Stimulated activated CD8-positive, alpha-beta memory T cell treated with anti-CD3 and anti-CD28 coated beads, Interleukin-7, amount 100 ng/mL, for 4 hours (primary cell): ENCODE measurements around the gene LRRC26.

Source experiments
- DNase-seq, 2 donors: peaks; one replicate each; pipeline ENCODE4 v3.0.0-alpha.2; 2020; ENCODE audit warnings: low read depth in 2 of 2

LRRC26 gene

GRCh38 chr9:137152844-137153405 lies 16.9 kb downstream of the LRRC26 start:
- DNase-seq = no peak

- peak in 1 of 2 donors; percentile 35 for DNase-seq
These were observed 19.0 kb downstream of the LRRC26 start for GRCh38 chr9:137150617-137151457.

GRCh38 chr9:137149942-137150616 lies 19.8 kb downstream of the LRRC26 start:
- DNase-seq = no peak

- no peak for DNase-seq
These were observed 20.5 kb downstream of the LRRC26 start for GRCh38 chr9:137149363-137149762.

DNA sequence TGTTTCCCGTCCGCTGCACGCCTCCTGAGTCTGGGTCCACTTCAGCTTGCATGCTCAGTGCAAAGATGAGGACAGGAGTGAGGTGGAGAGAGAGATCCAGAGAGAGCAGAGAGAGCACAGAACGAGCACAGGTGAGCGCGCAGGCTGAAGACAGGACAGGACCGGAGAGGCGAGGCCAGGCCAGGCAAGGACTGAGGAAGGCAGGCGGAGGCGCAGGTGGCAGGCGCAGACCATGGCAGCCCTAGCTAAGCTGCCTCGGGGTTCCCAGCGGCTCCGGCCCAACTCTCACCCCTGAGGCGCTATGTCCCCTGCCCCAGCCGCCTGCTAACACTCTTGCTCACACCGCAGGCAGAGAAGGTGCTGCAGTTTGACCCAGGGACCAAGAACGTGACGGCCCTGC lies 21.2 kb downstream of the LRRC26 start:
- DNase-seq = no peak

GRCh38 chr9:137148242-137148641 lies 21.6 kb downstream of the LRRC26 start:
- DNase-seq = no peak

DNA sequence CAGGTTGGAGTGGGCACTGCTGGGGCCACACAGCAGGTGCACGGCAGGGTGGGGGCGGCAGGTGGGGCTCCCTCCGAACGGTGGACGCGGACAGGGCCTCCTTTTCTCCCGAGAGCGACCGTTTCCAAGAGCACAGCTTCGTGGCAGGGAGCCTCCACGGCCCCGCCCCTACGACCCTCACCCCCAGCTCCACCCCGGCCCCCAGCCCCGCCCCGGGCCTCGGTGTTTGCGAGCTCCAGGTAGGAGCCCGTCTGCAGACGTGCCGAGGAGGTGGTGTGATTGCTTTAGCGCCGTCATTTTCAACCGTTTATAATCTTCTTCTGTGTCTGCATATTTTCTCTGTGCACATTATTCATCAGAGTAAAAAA lies 22.1 kb downstream of the LRRC26 start:
- DNase-seq = no peak

DNA sequence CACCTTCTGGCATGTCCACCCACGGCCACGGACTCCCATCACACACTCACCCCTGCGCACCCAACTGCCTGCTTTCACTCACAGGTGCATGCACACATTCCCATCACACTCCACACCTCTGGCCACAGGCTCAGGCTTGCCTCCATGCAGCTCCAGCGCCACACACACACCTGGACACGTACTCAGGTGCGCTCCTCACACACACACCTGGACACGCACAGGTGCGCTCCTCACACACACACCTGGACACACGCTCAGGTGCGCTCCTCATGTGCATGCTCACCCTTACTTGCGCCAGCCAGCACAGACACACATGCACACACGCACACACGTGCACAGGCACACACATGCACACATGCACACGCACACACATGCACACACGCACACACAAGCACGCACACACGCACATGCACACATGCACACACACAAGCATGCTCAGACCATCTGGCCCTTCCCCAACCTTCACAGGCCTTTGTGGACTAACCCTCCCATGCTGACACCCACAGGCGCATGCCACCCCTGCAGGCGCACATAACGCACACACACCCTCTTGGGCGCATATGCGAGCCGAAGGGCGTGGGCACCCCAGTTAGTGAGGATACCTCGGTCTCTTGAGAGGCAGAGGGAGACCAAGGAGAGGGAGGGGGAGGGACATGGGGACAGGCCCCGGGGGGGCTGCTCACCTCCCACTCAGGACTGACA lies 22.6 kb downstream of the LRRC26 start:
- no peak for DNase-seq

GRCh38 chr9:137146527-137146918 lies 23.3 kb downstream of the LRRC26 start:
- no peak for DNase-seq

- no peak for DNase-seq
These were observed 23.9 kb downstream of the LRRC26 start for GRCh38 chr9:137145731-137146526.

DNA sequence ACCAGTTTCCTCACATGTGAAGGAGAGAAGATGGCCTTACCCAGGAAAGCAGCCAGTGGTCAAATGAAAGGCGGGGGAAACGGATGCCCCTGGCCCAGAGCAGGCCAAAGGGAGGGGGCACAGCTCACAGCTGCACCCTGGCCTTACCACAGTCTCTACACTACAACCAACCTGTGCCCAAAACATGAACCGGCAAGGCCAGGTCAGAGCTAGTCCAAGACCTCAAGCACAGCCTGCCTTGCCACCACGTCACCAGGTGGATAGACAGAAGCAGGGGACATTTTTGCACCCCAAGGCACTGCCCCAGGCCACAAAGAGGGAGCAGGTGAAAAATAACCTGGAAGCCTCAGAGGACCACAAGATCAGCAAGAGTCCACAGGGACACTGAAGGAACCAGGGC lies 26.4 kb downstream of the LRRC26 start:
- DNase-seq = no peak

GRCh38 chr9:137141976-137142936 lies 27.6 kb downstream of the LRRC26 start:
- no peak for DNase-seq

GRCh38 chr9:137141050-137141810 lies 28.6 kb downstream of the LRRC26 start:
- DNase-seq = no peak

DNA sequence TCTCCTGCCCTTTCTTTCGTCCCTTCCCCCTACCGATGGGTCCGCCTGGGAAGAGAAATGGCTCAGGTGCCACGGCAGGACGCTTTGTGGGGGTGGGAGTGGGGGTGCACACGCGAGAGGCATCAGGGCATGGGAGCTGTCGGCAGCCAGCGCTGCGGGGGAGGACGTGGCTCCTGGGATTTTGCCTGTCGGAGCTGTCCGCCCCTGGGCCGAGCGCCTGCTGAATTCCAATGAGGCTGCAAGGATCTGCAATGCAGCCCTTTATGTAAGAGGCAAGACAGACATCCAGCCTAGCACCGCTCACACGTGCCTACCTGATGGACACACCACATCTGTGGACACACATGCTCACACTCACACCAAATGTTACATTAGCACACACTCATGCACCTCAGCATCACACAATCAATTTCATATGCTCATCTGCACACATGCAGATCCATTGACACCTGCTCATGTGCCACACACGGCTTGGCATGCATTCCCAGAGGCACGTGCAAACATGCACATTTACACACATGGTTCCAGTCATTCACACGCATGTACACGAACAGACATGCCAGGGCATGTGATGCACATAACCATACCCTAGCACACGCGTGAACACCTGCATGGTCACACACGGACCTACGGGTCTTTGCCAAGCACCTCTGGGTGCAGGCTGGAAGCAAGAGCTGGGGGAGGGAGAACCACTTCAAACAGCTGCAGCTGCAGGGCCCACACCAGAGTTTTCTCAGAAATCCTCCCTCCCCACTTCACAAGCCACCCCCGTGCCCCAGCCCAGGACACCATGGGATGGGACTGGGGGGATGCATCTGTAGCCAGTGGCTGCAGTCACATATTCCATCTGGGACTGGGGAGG lies 29.5 kb downstream of the LRRC26 start:
- DNase-seq = no peak

DNA sequence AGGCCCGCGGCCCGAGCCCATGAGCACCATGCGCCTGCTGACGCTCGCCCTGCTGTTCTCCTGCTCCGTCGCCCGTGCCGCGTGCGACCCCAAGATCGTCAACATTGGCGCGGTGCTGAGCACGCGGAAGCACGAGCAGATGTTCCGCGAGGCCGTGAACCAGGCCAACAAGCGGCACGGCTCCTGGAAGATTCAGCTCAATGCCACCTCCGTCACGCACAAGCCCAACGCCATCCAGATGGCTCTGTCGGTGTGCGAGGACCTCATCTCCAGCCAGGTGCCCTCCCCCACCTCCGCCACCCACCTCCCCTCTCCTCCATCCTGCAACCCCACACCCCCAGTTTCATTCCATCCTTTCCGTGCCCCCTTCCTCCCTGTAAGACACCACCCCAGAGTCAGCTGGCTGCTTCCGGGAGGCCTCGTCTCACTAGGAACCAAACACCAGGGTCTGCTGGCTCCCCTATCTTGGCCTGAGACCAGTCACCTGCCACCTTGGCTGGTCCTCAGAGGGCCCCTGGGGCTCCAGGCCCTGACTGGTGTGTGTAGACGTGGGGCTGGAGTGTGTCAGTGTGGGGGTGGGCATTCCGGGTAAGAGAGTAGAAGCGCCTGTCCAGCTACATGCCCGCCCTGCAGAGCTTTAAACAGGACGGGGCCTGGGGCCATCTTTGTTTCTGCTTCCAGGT lies 30.2 kb downstream of the LRRC26 start:
- DNase-seq = no peak

GRCh38 chr9:137138722-137139467 lies 31.0 kb downstream of the LRRC26 start, which contains the start of gene GRIN1:
Gene GRIN1, plus strand, starts transcription at chr9:137139154. Its CDS starts 333 bp downstream, at chr9:137139487.
- no peak for DNase-seq

- DNase-seq = no peak
These were observed 31.7 kb downstream of the LRRC26 start for GRCh38 chr9:137138058-137138721.
